ENCODE measurements around the gene SARS2. TPM values are rescaled to one million over a fixed set of nuclear protein-coding genes. Genes with fewer than 3 reads are reported as not detected.

Gene SARS2
- total RNA-seq, 1 donor from 2014 or later, result 21.6 TPM

DNA sequence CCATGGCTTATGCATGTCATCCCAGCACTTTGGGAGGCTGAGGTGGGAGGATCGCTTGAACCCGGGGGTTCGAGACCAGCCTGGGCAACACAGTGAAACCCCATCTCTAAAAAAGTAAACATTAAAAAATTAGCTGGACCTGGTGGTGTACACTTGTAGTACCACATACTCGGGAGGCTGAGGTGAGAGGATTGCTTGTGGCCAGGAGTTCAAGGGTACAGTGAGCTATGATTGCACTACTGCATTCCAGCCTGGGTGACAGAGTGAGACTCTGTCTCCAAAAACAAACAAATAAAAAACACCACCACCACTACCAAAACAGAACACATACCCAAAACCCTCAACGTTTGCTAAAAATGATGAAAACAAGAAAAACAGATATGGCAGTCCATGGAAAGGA is 29.1 kb upstream of the SARS2 start:
- H3K27me3 ChIP-seq, result no peaks in the 10 kb centered on the region
- TF ChIP-seq, protein P1, sequence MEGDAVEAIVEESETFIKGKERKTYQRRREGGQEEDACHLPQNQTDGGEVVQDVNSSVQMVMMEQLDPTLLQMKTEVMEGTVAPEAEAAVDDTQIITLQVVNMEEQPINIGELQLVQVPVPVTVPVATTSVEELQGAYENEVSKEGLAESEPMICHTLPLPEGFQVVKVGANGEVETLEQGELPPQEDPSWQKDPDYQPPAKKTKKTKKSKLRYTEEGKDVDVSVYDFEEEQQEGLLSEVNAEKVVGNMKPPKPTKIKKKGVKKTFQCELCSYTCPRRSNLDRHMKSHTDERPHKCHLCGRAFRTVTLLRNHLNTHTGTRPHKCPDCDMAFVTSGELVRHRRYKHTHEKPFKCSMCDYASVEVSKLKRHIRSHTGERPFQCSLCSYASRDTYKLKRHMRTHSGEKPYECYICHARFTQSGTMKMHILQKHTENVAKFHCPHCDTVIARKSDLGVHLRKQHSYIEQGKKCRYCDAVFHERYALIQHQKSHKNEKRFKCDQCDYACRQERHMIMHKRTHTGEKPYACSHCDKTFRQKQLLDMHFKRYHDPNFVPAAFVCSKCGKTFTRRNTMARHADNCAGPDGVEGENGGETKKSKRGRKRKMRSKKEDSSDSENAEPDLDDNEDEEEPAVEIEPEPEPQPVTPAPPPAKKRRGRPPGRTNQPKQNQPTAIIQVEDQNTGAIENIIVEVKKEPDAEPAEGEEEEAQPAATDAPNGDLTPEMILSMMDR (IDR thresholded peaks at IDR 0.05), result no peak
- H3K27ac ChIP-seq, result no peak overlapping the region
- H3K36me3 ChIP-seq, result no peaks in the 10 kb centered on the region
- DNase-seq, result no peak
- intact Hi-C loops (cut with DNase I), result no loop called here
- peaks cover 6% of the 10 kb centered on the region for H3K4me1 ChIP-seq
- H3K4me3 ChIP-seq, result no peak overlapping the region
- ATAC-seq, result no peak
- no peaks in the 10 kb centered on the region for H3K9me3 ChIP-seq

GRCh38 chr19:38958301-38958700 is 27.7 kb upstream of the SARS2 start:
- no peaks in the 10 kb centered on the region for H3K9me3 ChIP-seq
- intact Hi-C loops (cut with DNase I), result no loop called here
- no peak overlapping the region for H3K4me3 ChIP-seq
- no peaks in the 10 kb centered on the region for H3K36me3 ChIP-seq
- DNase-seq (no peak), ATAC-seq (no peak)
- no peaks in the 10 kb centered on the region for H3K27me3 ChIP-seq
- H3K4me1 ChIP-seq, result peaks cover 6% of the 10 kb centered on the region
- TF ChIP-seq, protein P1 (IDR thresholded peaks at IDR 0.05), result no peak
- H3K27ac ChIP-seq, result no peak overlapping the region

DNA sequence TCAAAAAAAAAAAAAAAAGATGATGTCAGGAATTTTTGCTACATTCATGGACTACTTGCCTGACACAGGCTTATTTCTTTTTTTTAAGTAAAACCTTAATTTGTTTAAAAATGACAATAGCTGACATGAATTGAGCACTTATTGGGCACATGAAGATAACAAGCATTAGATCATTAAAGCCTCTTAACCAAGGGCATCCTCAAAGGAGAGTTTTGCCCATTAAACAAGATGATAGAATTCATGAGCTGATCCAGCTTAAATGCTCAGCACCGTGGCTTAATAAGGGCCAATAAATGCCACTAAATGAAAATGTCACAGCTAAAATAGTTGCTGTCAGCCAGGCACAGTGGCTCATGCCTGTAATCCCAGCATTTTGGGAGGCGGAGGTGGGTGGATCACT is 25.7 kb upstream of the SARS2 start:
- no peaks in the 10 kb centered on the region for H3K36me3 ChIP-seq
- H3K4me1 ChIP-seq, result no peaks in the 10 kb centered on the region
- H3K27ac ChIP-seq, result no peak overlapping the region
- no peaks in the 10 kb centered on the region for H3K9me3 ChIP-seq
- ATAC-seq (no peak), DNase-seq (no peak)
- H3K27me3 ChIP-seq, result no peaks in the 10 kb centered on the region
- intact Hi-C loops (cut with DNase I), result no loop called here
- H3K4me3 ChIP-seq, result no peak overlapping the region
- TF ChIP-seq, protein P1 (IDR thresholded peaks at IDR 0.05), result no peak

DNA sequence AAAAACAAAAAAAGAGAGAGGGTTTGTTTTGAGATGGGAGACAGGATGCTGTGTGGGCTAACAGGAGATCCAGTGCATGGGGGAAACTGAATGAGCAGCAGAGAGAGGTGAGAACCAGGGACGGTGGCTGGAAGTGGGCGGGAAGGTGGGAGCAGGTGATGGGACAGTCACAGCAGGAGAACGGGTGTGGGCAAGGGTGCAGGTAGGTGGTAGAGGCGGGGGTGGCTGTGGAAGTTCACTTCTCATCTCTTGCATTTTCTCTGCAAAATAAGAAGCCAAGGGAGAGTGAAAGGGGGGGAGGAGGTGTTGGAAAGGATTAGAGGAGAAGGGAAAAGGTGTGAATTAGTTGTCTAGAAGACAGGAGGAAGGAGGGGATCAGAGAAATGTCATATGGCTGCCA is 23.1 kb upstream of the SARS2 start:
- H3K4me3 ChIP-seq, result no peak overlapping the region
- TF ChIP-seq, protein P1 (IDR thresholded peaks at IDR 0.05), result no peak
- H3K4me1 ChIP-seq, result peaks cover 8% of the 10 kb centered on the region
- no peak overlapping the region for H3K27ac ChIP-seq
- intact Hi-C loops (cut with DNase I), result no loop called here
- H3K27me3 ChIP-seq, result no peaks in the 10 kb centered on the region
- ATAC-seq (no peak), DNase-seq (no peak)
- no peaks in the 10 kb centered on the region for H3K9me3 ChIP-seq
- no peaks in the 10 kb centered on the region for H3K36me3 ChIP-seq

- Histone ChIP-seq H3K27ac (no peak overlapping the region), H3K4me3 (no peak overlapping the region), H3K36me3 (no peaks in the 10 kb centered on the region), H3K27me3 (no peaks in the 10 kb centered on the region), H3K9me3 (no peaks in the 10 kb centered on the region), H3K4me1 (peaks cover 8% of the 10 kb centered on the region)
- peak; percentile 62 for ATAC-seq
- TF ChIP-seq, protein P1 (IDR thresholded peaks at IDR 0.05), result peak; percentile 40
- DNase-seq, result no peak
- intact Hi-C loops (cut with DNase I), result no loop called here
Measured at GRCh38 chr19:38952395-38953165, 22.0 kb upstream of the SARS2 start.
